ENCODE results near the gene MRPS27.

MRPS27 gene

DNA sequence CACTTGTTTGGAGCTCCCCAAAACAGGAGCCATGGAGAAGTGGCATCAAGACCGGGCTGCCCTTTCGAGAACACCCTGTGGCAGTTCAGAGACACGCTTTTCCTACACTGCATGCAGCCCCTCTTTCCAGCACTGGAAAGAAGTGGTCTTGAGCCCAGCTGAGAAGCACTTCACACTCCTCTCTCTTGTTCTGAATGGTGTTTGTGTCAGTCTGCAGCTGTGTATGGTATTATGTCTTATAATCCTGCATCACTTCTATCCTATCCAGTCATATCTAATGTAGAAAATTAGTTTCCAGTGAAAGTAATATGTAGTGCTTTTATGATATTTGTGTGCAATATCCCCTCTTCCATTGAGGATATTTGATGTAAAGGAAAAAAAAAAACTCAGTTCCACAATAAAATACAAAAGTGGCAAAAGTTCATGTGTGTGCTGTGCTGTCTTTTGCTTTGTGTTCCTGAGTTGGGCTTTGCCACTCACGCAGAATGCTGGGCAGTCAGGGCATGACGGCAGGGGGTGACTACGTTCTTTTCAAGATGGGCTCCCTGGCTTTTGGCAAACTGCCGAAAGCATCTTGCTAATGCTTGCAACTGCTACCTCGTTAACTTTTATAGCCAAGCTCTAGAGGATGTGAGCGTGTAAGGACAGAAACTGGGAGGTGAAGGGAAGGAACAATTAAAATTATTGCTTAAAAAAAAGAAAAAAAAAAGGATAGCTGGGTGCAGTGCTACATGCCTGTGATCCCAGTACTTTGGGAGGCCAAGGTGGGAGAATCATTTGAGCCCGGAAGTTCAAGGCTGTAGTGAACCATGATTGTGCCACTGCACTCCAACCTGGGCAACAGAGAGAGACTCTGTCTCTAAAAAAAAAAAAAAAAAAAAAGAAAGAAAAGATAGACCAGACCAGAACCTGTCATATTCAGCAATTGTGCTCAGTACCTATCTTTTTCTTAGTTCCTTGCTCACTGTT lies 110.6 kb downstream of the MRPS27 start:
- no peak overlapping the region for H3K9ac ChIP-seq
- H3K27me3 ChIP-seq (ENCODE audit: control insufficient read depth, insufficient read depth, low read length) = no peaks in the 10 kb centered on the region
- no peaks in the 10 kb centered on the region for H3K9me3 ChIP-seq (ENCODE audit: control insufficient read depth, low read length)
- H3K79me2 ChIP-seq = no peaks in the 10 kb centered on the region
- H2AFZ ChIP-seq = no peak overlapping the region
- no peaks in the 10 kb centered on the region for H3K36me3 ChIP-seq (ENCODE audit: control insufficient read depth, insufficient read depth, low read length)
- H3K4me2 ChIP-seq (ENCODE audit: low read length) = no peak overlapping the region
- no peak overlapping the region for H3K27ac ChIP-seq
- no peak overlapping the region for H3K4me3 ChIP-seq (ENCODE audit: low read depth, low read length)
- no peaks in the 10 kb centered on the region for H3K4me1 ChIP-seq
- TF ChIP-seq, protein P1, sequence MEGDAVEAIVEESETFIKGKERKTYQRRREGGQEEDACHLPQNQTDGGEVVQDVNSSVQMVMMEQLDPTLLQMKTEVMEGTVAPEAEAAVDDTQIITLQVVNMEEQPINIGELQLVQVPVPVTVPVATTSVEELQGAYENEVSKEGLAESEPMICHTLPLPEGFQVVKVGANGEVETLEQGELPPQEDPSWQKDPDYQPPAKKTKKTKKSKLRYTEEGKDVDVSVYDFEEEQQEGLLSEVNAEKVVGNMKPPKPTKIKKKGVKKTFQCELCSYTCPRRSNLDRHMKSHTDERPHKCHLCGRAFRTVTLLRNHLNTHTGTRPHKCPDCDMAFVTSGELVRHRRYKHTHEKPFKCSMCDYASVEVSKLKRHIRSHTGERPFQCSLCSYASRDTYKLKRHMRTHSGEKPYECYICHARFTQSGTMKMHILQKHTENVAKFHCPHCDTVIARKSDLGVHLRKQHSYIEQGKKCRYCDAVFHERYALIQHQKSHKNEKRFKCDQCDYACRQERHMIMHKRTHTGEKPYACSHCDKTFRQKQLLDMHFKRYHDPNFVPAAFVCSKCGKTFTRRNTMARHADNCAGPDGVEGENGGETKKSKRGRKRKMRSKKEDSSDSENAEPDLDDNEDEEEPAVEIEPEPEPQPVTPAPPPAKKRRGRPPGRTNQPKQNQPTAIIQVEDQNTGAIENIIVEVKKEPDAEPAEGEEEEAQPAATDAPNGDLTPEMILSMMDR (IDR thresholded peaks at IDR 0.05) = no peak

DNA sequence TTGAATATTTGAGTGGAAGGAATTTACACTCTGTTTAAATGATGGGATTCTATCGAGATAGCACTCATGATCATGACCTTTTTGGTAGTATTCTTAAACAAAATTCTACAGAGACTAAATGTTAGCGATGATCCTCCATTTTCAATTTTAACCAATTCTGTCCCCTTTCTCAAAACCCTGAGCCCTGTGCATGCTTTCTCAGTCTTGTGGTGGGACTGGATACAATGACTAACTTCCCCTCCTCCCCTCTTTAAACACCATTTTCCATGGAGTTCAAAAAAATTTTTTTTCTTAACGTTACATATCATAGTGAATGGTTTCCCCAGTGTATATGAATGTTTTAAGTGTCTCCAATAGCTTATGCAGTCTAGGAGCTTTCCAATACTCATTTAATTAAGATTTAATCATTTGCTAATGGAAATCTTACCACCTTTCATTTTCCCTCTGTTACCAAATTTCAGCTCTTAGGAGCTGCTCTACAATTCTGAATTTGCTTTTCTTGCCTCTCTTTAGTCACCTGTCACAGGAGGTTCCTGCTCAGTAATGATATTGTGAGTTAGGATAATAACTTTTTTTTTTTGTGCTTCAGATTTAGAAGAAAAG lies 111.6 kb downstream of the MRPS27 start:
- Histone ChIP-seq H3K9me3 (ENCODE audit: control insufficient read depth, low read length) (no peaks in the 10 kb centered on the region), H3K27me3 (ENCODE audit: control insufficient read depth, insufficient read depth, low read length) (no peaks in the 10 kb centered on the region), H3K79me2 (no peaks in the 10 kb centered on the region), H3K4me3 (ENCODE audit: low read depth, low read length) (no peak overlapping the region), H2AFZ (no peak overlapping the region), H3K27ac (no peak overlapping the region), H3K36me3 (ENCODE audit: control insufficient read depth, insufficient read depth, low read length) (no peaks in the 10 kb centered on the region), H3K9ac (no peak overlapping the region), H3K4me2 (ENCODE audit: low read length) (no peak overlapping the region), H3K4me1 (no peaks in the 10 kb centered on the region)
- TF ChIP-seq, protein P1 (IDR thresholded peaks at IDR 0.05) = no peak

DNA sequence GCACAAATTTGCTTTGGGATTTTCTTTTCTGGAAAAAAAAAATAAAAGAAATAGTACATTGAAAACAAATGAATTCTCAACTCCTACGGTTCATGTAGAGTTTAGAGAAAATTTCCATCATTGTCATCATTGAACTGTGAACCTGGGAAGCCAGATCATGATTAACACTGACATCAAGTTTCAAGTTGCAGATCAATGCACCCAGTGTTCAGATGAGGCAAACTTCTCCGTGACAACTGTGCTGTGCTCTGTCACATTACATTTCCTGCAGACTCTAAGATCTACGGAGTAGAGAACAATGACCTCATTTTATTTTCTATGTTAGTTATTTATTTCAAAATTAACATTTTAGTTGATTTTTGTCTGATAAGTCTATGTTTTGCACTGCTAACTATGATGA lies 113.0 kb downstream of the MRPS27 start:
- no peaks in the 10 kb centered on the region for H3K79me2 ChIP-seq
- no peak overlapping the region for H2AFZ ChIP-seq
- no peaks in the 10 kb centered on the region for H3K36me3 ChIP-seq (ENCODE audit: control insufficient read depth, insufficient read depth, low read length)
- TF ChIP-seq, protein P1 (IDR thresholded peaks at IDR 0.05) = no peak
- H3K9ac ChIP-seq = no peak overlapping the region
- no peaks in the 10 kb centered on the region for H3K27me3 ChIP-seq (ENCODE audit: control insufficient read depth, insufficient read depth, low read length)
- H3K4me1 ChIP-seq = no peaks in the 10 kb centered on the region
- no peak overlapping the region for H3K27ac ChIP-seq
- H3K4me3 ChIP-seq (ENCODE audit: low read depth, low read length) = no peak overlapping the region
- no peak overlapping the region for H3K4me2 ChIP-seq (ENCODE audit: low read length)
- H3K9me3 ChIP-seq (ENCODE audit: control insufficient read depth, low read length) = no peaks in the 10 kb centered on the region

DNA sequence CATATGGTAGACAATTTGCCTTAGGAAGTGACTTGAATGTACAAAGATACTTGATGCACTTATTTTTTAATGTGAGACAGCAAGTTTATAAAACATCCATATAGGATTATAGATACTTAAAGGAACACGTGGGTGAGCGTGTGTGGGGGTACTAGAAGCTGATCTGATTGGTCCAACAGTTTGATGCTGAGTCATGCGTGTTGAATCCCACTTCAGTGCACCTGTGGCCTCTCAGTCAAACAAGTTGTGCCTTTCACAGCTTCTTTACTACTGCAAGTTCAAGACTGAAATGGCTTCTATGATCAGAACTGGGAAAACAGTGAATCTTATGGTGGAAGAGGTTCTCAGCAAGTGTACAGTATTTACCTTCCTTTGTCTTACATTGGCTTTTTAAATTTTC lies 113.9 kb downstream of the MRPS27 start:
- Histone ChIP-seq H3K4me3 (ENCODE audit: low read depth, low read length) (no peak overlapping the region), H3K9ac (no peak overlapping the region), H3K27ac (no peak overlapping the region), H3K9me3 (ENCODE audit: control insufficient read depth, low read length) (no peaks in the 10 kb centered on the region), H3K27me3 (ENCODE audit: control insufficient read depth, insufficient read depth, low read length) (no peaks in the 10 kb centered on the region), H2AFZ (no peak overlapping the region), H3K79me2 (no peaks in the 10 kb centered on the region), H3K36me3 (ENCODE audit: control insufficient read depth, insufficient read depth, low read length) (no peaks in the 10 kb centered on the region), H3K4me2 (ENCODE audit: low read length) (no peak overlapping the region), H3K4me1 (no peaks in the 10 kb centered on the region)
- TF ChIP-seq, protein P1 (IDR thresholded peaks at IDR 0.05) = no peak
